Endothelial cell of umbilical vein (primary cell): ENCODE data around the gene PCDH9.

Source experiments
- POLR2A ChIP-seq: IDR thresholded peaks from 2 replicates; pipeline ENCODE4 v1.6.1; 2012; ENCODE audit warnings: low read depth, mild to moderate bottlenecking, control low read depth, low read length
- POLR2AphosphoS5 ChIP-seq: IDR thresholded peaks from 2 replicates; pipeline ENCODE4 v1.6.1; 2012; ENCODE audit warnings: low read depth, mild to moderate bottlenecking, control low read depth, low read length, moderate library complexity; ENCODE audit not compliant: insufficient read depth
- TF ChIP-seq, protein P1 (sequence below), 2 donors: IDR thresholded peaks; 1 replicate in 1 of 2; 2 replicates in 1 of 2; pipeline ENCODE4 v1.5.1; 2011; ENCODE audit warnings: low read length in 2 of 2, mild to moderate bottlenecking in 2 of 2, moderate library complexity in 2 of 2, control low read depth in 1 of 2, inconsistent platforms in 1 of 2, low read depth in 1 of 2; ENCODE audit not compliant: insufficient read depth in 1 of 2; ENCODE audit errors: extremely low read depth in 1 of 2

DNA sequence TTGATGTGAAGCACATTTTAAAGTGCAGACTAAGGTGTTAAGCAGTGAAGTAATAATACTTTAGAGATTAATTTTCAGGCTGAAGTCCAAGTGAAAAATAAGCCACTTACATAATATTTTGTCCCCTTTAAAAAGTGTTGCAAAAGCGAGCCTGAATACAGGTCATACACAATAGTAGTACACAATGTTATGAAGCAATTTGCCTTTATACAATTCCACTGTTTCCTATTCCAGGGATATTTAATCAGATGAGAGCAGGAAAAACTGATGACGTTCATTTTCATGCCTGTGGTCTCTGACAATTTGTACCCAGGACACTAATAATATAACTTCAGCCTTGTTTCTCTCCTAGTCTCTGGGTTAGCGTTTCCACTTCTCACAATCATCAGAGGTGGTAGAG, 916.7 kb downstream of the PCDH9 start:
- TF ChIP-seq, protein P1, sequence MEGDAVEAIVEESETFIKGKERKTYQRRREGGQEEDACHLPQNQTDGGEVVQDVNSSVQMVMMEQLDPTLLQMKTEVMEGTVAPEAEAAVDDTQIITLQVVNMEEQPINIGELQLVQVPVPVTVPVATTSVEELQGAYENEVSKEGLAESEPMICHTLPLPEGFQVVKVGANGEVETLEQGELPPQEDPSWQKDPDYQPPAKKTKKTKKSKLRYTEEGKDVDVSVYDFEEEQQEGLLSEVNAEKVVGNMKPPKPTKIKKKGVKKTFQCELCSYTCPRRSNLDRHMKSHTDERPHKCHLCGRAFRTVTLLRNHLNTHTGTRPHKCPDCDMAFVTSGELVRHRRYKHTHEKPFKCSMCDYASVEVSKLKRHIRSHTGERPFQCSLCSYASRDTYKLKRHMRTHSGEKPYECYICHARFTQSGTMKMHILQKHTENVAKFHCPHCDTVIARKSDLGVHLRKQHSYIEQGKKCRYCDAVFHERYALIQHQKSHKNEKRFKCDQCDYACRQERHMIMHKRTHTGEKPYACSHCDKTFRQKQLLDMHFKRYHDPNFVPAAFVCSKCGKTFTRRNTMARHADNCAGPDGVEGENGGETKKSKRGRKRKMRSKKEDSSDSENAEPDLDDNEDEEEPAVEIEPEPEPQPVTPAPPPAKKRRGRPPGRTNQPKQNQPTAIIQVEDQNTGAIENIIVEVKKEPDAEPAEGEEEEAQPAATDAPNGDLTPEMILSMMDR (IDR thresholded peaks at IDR 0.05; ENCODE audit: extremely low read depth in 1 of 2, insufficient read depth in 1 of 2, low read depth in 1 of 2, low read length in 2 of 2): no peak
- no peak for TF ChIP-seq POLR2A
- no peak for TF ChIP-seq POLR2AphosphoS5
